Measurements from ENCODE around the gene PYHIN1. TPM values are rescaled to one million over a fixed set of nuclear protein-coding genes. Genes with fewer than 3 reads are reported as not detected.
A peak's percentile ranks its signal among the peaks of the same experiment; 100 is the strongest.
"Not testable (repeated sequence)": the region's sequence is repeated elsewhere in the genome, so short reads cannot be mapped to it uniquely, and the experiment has no call there.

The PYHIN1 gene
- total RNA-seq, 2 donors from 2014 or later, result 47.7 to 64.7 TPM

- ATAC-seq, result no peak
- peaks cover 55 to 58% of the 10 kb centered on the region in 2 donors for H3K4me1 Mint-ChIP-seq (ENCODE audit: low read depth in 2 of 2)
These were observed 65.6 kb downstream of the PYHIN1 start for GRCh38 chr1:158996998-158997397.

GRCh38 chr1:158998037-158998780, 66.9 kb downstream of the PYHIN1 start:
- Mint-ChIP-seq H3K27ac (peak overlapping the region; percentile 64 to 78), H3K4me1 (ENCODE audit: low read depth in 2 of 2) (peaks cover 49 to 55% of the 10 kb centered on the region in 2 donors), H3K4me3 (peak overlapping the region; percentile 50), H3K27me3 (no peaks in the 10 kb centered on the region), H3K36me3 (peaks cover 12% of the 10 kb centered on the region), H3K9me3 (peaks cover 4% of the 10 kb centered on the region)
- ATAC-seq (peak; percentile 25 to 32), DNase-seq (ENCODE audit: low spot score) (no peak)

More at GRCh38 chr1:158996998-158997397, 65.6 kb downstream of the PYHIN1 start:
- Mint-ChIP-seq H3K9me3 (peaks cover 8% of the 10 kb centered on the region), H3K27ac (peak overlapping the region; percentile 64 to 78), H3K27me3 (no peaks in the 10 kb centered on the region), H3K36me3 (peaks cover 24% of the 10 kb centered on the region), H3K4me3 (peak overlapping the region; percentile 38)
- DNase-seq (ENCODE audit: low spot score), result no peak

GRCh38 chr1:158998781-158999161, 67.4 kb downstream of the PYHIN1 start:
- ATAC-seq (peak; percentile 67 to 74), DNase-seq (ENCODE audit: low spot score) (no peak)
- Mint-ChIP-seq H3K4me3 (peak overlapping the region; percentile 50), H3K27ac (peak overlapping the region; percentile 64 to 78), H3K4me1 (ENCODE audit: low read depth in 2 of 2) (peaks cover 46 to 52% of the 10 kb centered on the region in 2 donors), H3K9me3 (peaks cover under 1% of the 10 kb centered on the region), H3K36me3 (peaks cover 9% of the 10 kb centered on the region), H3K27me3 (no peaks in the 10 kb centered on the region)

DNA sequence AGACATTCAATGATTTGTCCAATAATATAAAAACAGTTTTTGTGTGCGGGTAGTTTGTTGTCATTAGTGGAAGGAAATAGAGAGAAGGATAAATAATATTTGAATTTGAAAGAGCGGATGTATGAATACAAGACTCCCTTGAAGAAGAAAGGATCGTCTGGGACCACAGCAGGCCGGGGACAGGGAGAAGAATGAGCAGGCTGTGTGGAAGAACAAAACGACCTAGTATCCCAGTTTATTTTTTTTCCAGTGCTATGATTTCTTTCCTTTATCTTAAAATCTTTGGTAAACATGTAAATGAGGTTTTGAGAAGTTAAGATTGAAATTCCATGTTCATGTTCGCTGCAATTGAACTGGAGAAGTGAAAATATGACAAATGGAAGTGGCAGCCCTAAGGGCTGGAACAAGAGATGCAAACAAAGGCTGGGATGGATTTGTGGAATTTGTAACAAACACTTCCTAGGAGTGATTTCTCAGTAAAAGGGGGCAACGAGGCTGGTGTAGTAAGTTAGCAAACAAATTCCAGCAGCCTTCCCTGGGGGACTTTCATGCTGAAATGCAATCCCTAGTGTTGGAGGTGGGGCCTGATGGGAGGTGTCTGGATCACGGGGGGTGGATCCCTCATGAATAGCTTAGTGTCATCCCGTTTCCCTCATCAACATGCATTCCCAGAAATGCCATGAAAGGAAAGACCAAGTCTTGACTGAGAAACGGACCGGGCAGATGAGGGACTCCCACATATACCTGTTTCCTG, 68.1 kb downstream of the PYHIN1 start:
- no peaks in the 10 kb centered on the region for H3K27me3 Mint-ChIP-seq
- H3K27ac Mint-ChIP-seq, result peak overlapping the region in 1 of 2 donors; percentile 78
- no peaks in the 10 kb centered on the region for H3K9me3 Mint-ChIP-seq
- peaks cover 45 to 51% of the 10 kb centered on the region in 2 donors for H3K4me1 Mint-ChIP-seq (ENCODE audit: low read depth in 2 of 2)
- DNase-seq (ENCODE audit: low spot score), result no peak
- peaks cover 7% of the 10 kb centered on the region for H3K36me3 Mint-ChIP-seq
- ATAC-seq, result no peak
- H3K4me3 Mint-ChIP-seq, result no peak overlapping the region

GRCh38 chr1:159000070-159000409, 68.7 kb downstream of the PYHIN1 start:
- no peaks in the 10 kb centered on the region for H3K27me3 Mint-ChIP-seq
- H3K27ac Mint-ChIP-seq, result peak overlapping the region; percentile 54 to 78
- DNase-seq (ENCODE audit: low spot score), result no peak
- H3K4me1 Mint-ChIP-seq (ENCODE audit: low read depth in 2 of 2), result peaks cover 43 to 50% of the 10 kb centered on the region in 2 donors
- no peak overlapping the region for H3K4me3 Mint-ChIP-seq
- H3K36me3 Mint-ChIP-seq, result peaks cover 2% of the 10 kb centered on the region
- H3K9me3 Mint-ChIP-seq, result no peaks in the 10 kb centered on the region
- no peak for ATAC-seq

- peak overlapping the region; percentile 54 to 78 for H3K27ac Mint-ChIP-seq
- no peak overlapping the region for H3K4me3 Mint-ChIP-seq
- no peaks in the 10 kb centered on the region for H3K36me3 Mint-ChIP-seq
- peaks cover 45 to 50% of the 10 kb centered on the region in 2 donors for H3K4me1 Mint-ChIP-seq (ENCODE audit: low read depth in 2 of 2)
- DNase-seq (ENCODE audit: low spot score), result no peak
- no peak for ATAC-seq
- H3K9me3 Mint-ChIP-seq, result no peaks in the 10 kb centered on the region
- H3K27me3 Mint-ChIP-seq, result no peaks in the 10 kb centered on the region
These were observed 69.3 kb downstream of the PYHIN1 start for GRCh38 chr1:159000625-159001024.

DNA sequence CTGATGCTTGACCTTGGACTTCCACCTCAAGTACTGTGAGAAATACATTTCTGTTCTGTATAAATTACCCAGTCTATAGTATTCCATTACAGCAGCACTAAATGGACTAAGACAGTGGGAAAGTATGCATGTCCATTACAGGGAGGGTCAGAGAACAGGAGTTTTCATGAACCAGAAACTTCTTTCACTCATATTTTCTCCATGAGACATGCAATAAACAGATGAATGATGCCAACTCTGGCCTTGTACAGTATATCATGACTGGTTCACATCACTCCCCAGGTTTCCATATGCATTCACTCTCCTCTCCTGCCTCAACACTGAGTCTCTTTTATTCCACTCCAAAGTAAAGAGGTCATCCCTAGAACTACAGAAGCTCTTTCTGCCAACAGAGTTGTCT, 73.8 kb downstream of the PYHIN1 start:
- H3K4me1 Mint-ChIP-seq (ENCODE audit: low read depth in 2 of 2), result peaks cover 52 to 57% of the 10 kb centered on the region in 2 donors
- H3K4me3 Mint-ChIP-seq, result peak overlapping the region; percentile 11
- no peak for DNase-seq (ENCODE audit: low spot score)
- no peak for ATAC-seq
- peak overlapping the region; percentile 99 to 100 for H3K27ac Mint-ChIP-seq
- H3K27me3 Mint-ChIP-seq, result no peaks in the 10 kb centered on the region
- H3K36me3 Mint-ChIP-seq, result peaks cover 12% of the 10 kb centered on the region
- peaks cover 3% of the 10 kb centered on the region for H3K9me3 Mint-ChIP-seq

- peak overlapping the region; percentile 11 for H3K4me3 Mint-ChIP-seq
- peaks cover 49 to 55% of the 10 kb centered on the region in 2 donors for H3K4me1 Mint-ChIP-seq (ENCODE audit: low read depth in 2 of 2)
- no peaks in the 10 kb centered on the region for H3K27me3 Mint-ChIP-seq
- H3K27ac Mint-ChIP-seq, result peak overlapping the region; percentile 99 to 100
- peaks cover 16% of the 10 kb centered on the region for H3K36me3 Mint-ChIP-seq
- ATAC-seq, result no peak
- DNase-seq (ENCODE audit: low spot score), result no peak
- peaks cover 3% of the 10 kb centered on the region for H3K9me3 Mint-ChIP-seq
These were observed 74.3 kb downstream of the PYHIN1 start for GRCh38 chr1:159005676-159006075.

- H3K9me3 Mint-ChIP-seq; H3K27me3 Mint-ChIP-seq; DNase-seq (ENCODE audit: low spot score); ATAC-seq: not testable (repeated sequence)
- Mint-ChIP-seq H3K4me1 (ENCODE audit: low read depth in 2 of 2) (peaks cover 47 to 52% of the 10 kb centered on the region in 2 donors), H3K4me3 (peak overlapping the region; percentile 74), H3K36me3 (peaks cover 16% of the 10 kb centered on the region), H3K27ac (peak overlapping the region; percentile 99 to 100)
These were observed 75.0 kb downstream of the PYHIN1 start for GRCh38 chr1:159006210-159006807.

GRCh38 chr1:159007726-159008125, 76.4 kb downstream of the PYHIN1 start:
- peak overlapping the region; percentile 99 to 100 for H3K27ac Mint-ChIP-seq
- ATAC-seq (no peak), DNase-seq (ENCODE audit: low spot score) (no peak)
- peaks cover 3% of the 10 kb centered on the region for H3K9me3 Mint-ChIP-seq
- peak overlapping the region; percentile 74 for H3K4me3 Mint-ChIP-seq
- peaks cover 55 to 62% of the 10 kb centered on the region in 2 donors for H3K4me1 Mint-ChIP-seq (ENCODE audit: low read depth in 2 of 2)
- H3K36me3 Mint-ChIP-seq, result peaks cover 22% of the 10 kb centered on the region
- H3K27me3 Mint-ChIP-seq, result no peaks in the 10 kb centered on the region

DNA sequence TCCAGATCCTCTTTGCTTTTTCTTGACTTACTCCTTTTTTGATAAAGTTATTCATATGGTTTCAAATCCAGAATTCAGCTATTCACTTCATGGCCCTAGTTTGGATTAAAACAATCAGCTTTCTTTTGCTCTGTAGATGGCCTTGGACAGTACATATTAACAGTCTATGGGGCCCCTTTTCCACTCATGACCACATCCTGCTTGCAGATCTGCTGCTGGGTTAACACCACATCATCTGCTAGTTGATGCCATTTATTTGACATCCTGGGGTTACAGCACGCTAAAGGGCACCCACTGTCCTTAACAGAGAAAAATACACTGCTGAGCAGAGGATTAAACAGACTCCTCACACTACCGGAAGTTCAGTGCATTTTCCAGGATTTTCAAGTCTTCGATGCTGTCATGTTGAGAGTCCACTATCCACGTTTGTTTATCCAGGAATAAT, 77.4 kb downstream of the PYHIN1 start:
- no peaks in the 10 kb centered on the region for H3K27me3 Mint-ChIP-seq
- peak; percentile 81 to 90 for ATAC-seq
- peak overlapping the region; percentile 95 for H3K4me3 Mint-ChIP-seq
- peak; percentile 91 for DNase-seq (ENCODE audit: low spot score)
- H3K36me3 Mint-ChIP-seq, result peaks cover 28% of the 10 kb centered on the region
- peak overlapping the region; percentile 99 to 100 for H3K27ac Mint-ChIP-seq
- peaks cover 62 to 68% of the 10 kb centered on the region in 2 donors for H3K4me1 Mint-ChIP-seq (ENCODE audit: low read depth in 2 of 2)
- peaks cover 3% of the 10 kb centered on the region for H3K9me3 Mint-ChIP-seq

- Mint-ChIP-seq H3K4me1 (ENCODE audit: low read depth in 2 of 2) (peaks cover 67 to 74% of the 10 kb centered on the region in 2 donors), H3K9me3 (peaks cover 3% of the 10 kb centered on the region), H3K27me3 (no peaks in the 10 kb centered on the region), H3K36me3 (peaks cover 33% of the 10 kb centered on the region), H3K4me3 (peak overlapping the region; percentile 95), H3K27ac (peak overlapping the region; percentile 99 to 100)
- ATAC-seq (peak; percentile 33 to 35), DNase-seq (ENCODE audit: low spot score) (no peak)
These were observed 77.9 kb downstream of the PYHIN1 start for GRCh38 chr1:159009287-159009686.

- ATAC-seq (peak; percentile 82 to 89), DNase-seq (ENCODE audit: low spot score) (peak; percentile 86)
- H3K4me1 Mint-ChIP-seq (ENCODE audit: low read depth in 2 of 2), result peaks cover 70 to 75% of the 10 kb centered on the region in 2 donors
- H3K36me3 Mint-ChIP-seq, result peaks cover 39% of the 10 kb centered on the region
- H3K9me3 Mint-ChIP-seq, result peaks cover 3% of the 10 kb centered on the region
- H3K4me3 Mint-ChIP-seq, result peak within 1 kb of the TSS; percentile 95
- H3K27ac Mint-ChIP-seq, result peak within 1 kb of the TSS; percentile 99 to 100
- no peaks in the 10 kb centered on the region for H3K27me3 Mint-ChIP-seq
These were observed 78.5 kb downstream of the PYHIN1 start, which contains the start of gene IFI16 for GRCh38 chr1:159009704-159010361. IFI16 (plus strand) TSS chr1:159009907; CDS start chr1:159014681, 4,774 bp downstream.

Measured in natural killer cell treated with Interleukin-12 subunit alpha and Interleukin-12 subunit beta and Interleukin-15 and Interleukin-18, amount 100 ng/mL, for 72 hours (primary cell).